ENCODE results near the gene FNDC1. TPM values are rescaled to one million over a fixed set of nuclear protein-coding genes. Genes with fewer than 3 reads are reported as not detected.

FNDC1 gene
- total RNA-seq, 1 donor from 2014 or later: 0.09 TPM

DNA sequence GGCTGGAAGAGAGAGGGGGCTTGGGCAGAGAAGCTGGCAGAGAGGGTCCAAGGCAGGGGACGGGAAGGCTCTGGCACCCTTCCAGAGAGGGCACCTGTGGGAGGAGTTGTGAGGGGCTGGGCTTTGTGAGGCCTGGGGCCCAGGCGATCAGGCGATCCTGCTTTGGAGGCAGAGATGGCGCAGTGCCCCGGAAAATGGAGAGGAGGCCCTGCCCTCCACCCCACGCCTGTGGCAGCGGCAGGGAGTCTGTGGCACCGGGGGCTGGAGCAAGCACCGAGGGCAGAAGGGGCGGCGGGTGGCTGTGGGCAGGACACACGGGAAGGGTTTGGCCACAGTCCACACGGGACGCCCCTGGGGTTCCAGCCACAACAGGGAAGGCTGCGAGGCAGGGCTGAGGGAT lies 36.5 kb upstream of the FNDC1 start:
- Mint-ChIP-seq H3K9me3 (no peaks in the 10 kb centered on the region), H3K27ac (ENCODE audit: unreplicated experiment) (no peak overlapping the region), H3K36me3 (ENCODE audit: low read depth) (no peaks in the 10 kb centered on the region), H3K4me1 (no peaks in the 10 kb centered on the region), H3K27me3 (ENCODE audit: low read depth) (peaks cover 34% of the 10 kb centered on the region), H3K4me3 (no peak overlapping the region)
- no peak for DNase-seq (ENCODE audit: low read depth, low spot score)
- TF ChIP-seq, protein P1, sequence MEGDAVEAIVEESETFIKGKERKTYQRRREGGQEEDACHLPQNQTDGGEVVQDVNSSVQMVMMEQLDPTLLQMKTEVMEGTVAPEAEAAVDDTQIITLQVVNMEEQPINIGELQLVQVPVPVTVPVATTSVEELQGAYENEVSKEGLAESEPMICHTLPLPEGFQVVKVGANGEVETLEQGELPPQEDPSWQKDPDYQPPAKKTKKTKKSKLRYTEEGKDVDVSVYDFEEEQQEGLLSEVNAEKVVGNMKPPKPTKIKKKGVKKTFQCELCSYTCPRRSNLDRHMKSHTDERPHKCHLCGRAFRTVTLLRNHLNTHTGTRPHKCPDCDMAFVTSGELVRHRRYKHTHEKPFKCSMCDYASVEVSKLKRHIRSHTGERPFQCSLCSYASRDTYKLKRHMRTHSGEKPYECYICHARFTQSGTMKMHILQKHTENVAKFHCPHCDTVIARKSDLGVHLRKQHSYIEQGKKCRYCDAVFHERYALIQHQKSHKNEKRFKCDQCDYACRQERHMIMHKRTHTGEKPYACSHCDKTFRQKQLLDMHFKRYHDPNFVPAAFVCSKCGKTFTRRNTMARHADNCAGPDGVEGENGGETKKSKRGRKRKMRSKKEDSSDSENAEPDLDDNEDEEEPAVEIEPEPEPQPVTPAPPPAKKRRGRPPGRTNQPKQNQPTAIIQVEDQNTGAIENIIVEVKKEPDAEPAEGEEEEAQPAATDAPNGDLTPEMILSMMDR (conservative IDR thresholded peaks at IDR 0.05): no peak

DNA sequence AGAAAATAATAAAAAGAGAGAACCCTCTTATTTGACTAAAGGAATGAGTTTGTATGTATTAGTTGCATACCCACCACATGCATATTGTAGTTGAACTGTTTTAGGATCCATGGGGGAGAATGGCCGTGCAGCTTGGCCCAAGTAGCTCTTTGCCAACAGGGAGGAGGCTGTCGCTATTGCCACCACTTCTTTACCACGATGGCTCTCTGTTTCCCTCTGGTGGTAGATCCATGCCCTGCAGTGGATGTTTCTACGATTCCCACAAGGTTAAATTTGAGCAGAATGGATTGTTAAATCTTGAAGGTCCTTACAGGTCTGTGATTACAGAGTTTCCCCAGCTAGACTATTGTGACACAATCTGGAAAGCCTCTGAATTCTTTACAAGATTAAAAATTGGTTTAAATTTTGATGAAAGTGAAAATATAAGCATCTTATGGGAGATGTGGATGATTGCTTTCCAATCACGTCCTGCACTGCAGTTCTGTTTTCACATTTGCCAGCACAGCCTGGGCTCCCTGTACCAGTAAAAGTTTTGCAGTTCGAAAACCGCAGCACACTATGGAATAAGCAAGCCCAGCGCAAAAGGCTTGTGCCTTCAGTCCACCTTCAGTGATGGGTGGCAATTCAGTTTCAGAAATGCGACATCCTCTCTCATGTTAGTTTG lies 34.4 kb upstream of the FNDC1 start:
- peaks cover 52% of the 10 kb centered on the region for H3K27me3 Mint-ChIP-seq (ENCODE audit: low read depth)
- H3K4me3 Mint-ChIP-seq: no peak overlapping the region
- TF ChIP-seq, protein P1 (conservative IDR thresholded peaks at IDR 0.05): peak; percentile 91
- H3K27ac Mint-ChIP-seq (ENCODE audit: unreplicated experiment): no peak overlapping the region
- H3K4me1 Mint-ChIP-seq: no peaks in the 10 kb centered on the region
- no peaks in the 10 kb centered on the region for H3K9me3 Mint-ChIP-seq
- H3K36me3 Mint-ChIP-seq (ENCODE audit: low read depth): no peaks in the 10 kb centered on the region
- peak; percentile 67 for DNase-seq (ENCODE audit: low read depth, low spot score)

DNA sequence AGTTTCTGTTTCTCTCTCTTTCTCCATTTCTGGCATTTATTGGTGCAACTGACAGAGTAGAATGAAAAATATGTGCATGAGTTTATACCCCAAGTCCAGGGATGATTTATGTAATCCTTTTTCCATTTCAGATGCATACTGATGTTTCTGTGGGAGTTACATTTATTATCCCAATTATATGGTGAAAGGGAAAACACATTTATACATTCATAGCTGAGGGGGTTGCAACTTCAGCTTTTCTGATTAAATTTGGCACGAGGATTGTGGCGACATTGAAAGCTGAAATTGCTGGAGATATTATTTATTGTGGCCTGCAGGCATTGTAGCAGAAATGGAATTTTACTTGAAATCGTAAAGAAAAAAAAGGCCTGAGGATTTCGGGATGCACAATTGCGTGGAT lies 31.5 kb upstream of the FNDC1 start:
- no peak for DNase-seq (ENCODE audit: low read depth, low spot score)
- Mint-ChIP-seq H3K36me3 (ENCODE audit: low read depth) (no peaks in the 10 kb centered on the region), H3K4me3 (no peak overlapping the region), H3K9me3 (peaks cover 2% of the 10 kb centered on the region), H3K27me3 (ENCODE audit: low read depth) (peaks cover 55% of the 10 kb centered on the region), H3K27ac (ENCODE audit: unreplicated experiment) (no peak overlapping the region), H3K4me1 (no peaks in the 10 kb centered on the region)
- TF ChIP-seq, protein P1 (conservative IDR thresholded peaks at IDR 0.05): no peak

DNA sequence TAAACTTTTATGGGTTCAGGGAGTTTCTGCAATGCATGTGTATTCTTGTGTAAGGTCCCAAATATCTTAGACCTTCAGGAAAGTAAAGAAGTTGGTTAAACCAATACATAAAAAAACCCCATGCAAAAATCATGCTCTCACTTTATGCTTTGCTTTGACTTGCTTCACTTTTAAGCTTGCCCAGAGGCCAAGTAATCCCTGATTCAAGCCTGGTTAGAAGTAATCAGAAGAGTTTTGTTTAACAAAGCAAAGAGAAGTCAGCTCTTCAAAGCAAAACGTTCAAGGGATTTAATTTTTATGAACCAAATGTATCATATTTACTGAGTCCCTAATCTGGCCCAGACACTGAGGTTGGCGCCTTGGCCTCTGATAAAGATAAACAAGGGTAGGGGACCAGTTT lies 26.7 kb upstream of the FNDC1 start:
- H3K9me3 Mint-ChIP-seq: peaks cover 2% of the 10 kb centered on the region
- TF ChIP-seq, protein P1 (conservative IDR thresholded peaks at IDR 0.05): no peak
- no peak overlapping the region for H3K4me3 Mint-ChIP-seq
- H3K27me3 Mint-ChIP-seq (ENCODE audit: low read depth): peaks cover 45% of the 10 kb centered on the region
- DNase-seq (ENCODE audit: low read depth, low spot score): no peak
- H3K27ac Mint-ChIP-seq (ENCODE audit: unreplicated experiment): no peak overlapping the region
- H3K4me1 Mint-ChIP-seq: no peaks in the 10 kb centered on the region
- no peaks in the 10 kb centered on the region for H3K36me3 Mint-ChIP-seq (ENCODE audit: low read depth)

DNA sequence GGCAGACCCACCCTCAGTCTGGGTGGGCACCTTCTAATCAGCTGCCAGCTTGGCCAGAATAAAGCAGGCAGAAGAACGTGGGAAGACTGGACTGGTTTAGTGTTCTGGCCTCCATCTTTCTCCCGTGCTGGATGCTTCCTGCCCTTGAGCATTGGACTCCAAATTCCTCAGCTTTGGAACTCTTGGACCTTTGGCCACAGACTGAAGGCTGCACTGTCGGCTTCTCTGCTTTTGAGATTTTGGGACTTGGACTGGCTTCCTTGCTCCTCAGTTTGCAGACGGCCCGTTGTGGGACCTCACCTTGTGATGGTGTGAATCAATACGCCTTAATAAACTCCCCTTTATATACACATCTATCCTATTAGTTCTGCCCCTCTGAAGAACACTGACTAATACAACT lies 20.6 kb upstream of the FNDC1 start:
- DNase-seq (ENCODE audit: low read depth, low spot score): no peak
- no peak overlapping the region for H3K27ac Mint-ChIP-seq (ENCODE audit: unreplicated experiment)
- TF ChIP-seq, protein P1 (conservative IDR thresholded peaks at IDR 0.05): no peak
- H3K9me3 Mint-ChIP-seq: no peaks in the 10 kb centered on the region
- H3K27me3 Mint-ChIP-seq (ENCODE audit: low read depth): peaks cover 32% of the 10 kb centered on the region
- no peak overlapping the region for H3K4me3 Mint-ChIP-seq
- peaks cover 3% of the 10 kb centered on the region for H3K4me1 Mint-ChIP-seq
- H3K36me3 Mint-ChIP-seq (ENCODE audit: low read depth): no peaks in the 10 kb centered on the region

Data from neural crest cell (in vitro differentiated cells).